Left lung (tissue), 10 donors: ENCODE measurements around the gene FCHSD1. TPM values are rescaled to one million over a fixed set of nuclear protein-coding genes. Genes with fewer than 3 reads are reported as not detected.

Experiments used
- ATAC-seq: fragments of 200-7000 bp; cut with Tn5 transposase; one replicate; pipeline ENCODE4 v1.9.1; 2020; ENCODE audit warnings: moderate library complexity
- DNase-seq, 4 donors: peaks; one replicate each; pipeline ENCODE4 v3.0.0-alpha.2; 2013 to 2020
- H3K27ac ChIP-seq, 2 donors: fragments of 200-600 bp; sonication (generic) in 1 of 2; one replicate each; pipeline versions ENCODE4 v1.5.0 to v1.8.0; 2020 to 2021
- H3K27me3 ChIP-seq, 2 donors: fragments of 200-600 bp; sonication (generic) in 1 of 2; one replicate each; pipeline versions ENCODE4 v1.5.0 to v1.8.0; 2020 to 2021
- H3K36me3 ChIP-seq, 2 donors: fragments of 200-600 bp; sonication (generic) in 1 of 2; one replicate each; pipeline versions ENCODE4 v1.5.0 to v1.8.0; 2020 to 2021
- H3K4me1 ChIP-seq, 2 donors: fragments of 200-600 bp; one replicate each; pipeline ENCODE4 v1.8.0; 2021
- H3K4me3 ChIP-seq, 2 donors: fragments of 200-600 bp; sonication (generic) in 1 of 2; one replicate each; pipeline versions ENCODE4 v1.5.0 to v1.8.0; 2020 to 2021; ENCODE audit warnings: mild to moderate bottlenecking in 1 of 2
- H3K9me3 ChIP-seq, 2 donors: fragments of 200-600 bp; sonication (generic) in 1 of 2; one replicate each; pipeline versions ENCODE4 v1.5.0 to v1.8.0; 2020 to 2021
- intact Hi-C, 2 donors: fragments of 100-400 bp; cut with DNase I; formaldehyde crosslinking; loops; one replicate each; pipeline versions ENCODE4 v1.11.2 to v1.14.2; 2022
- polyA plus RNA-seq, 6 donors: library from polyadenylated mRNA; unstranded; fragments of 120-200 nt; gene quantifications; one replicate each; pipeline ENCODE4 v1.2.1, GENCODE V29; 2013; ENCODE audit not compliant: insufficient read length in 6 of 6
- total RNA-seq, 2 donors: library from RNA; stranded (reverse); fragmentation: NEBNext Ultra II Directional; extraction: Animal tissue kit (Norgen Biotek cat#: 25700); gene quantifications; one replicate each; pipeline ENCODE4 v1.2.1, GENCODE V29; 2021
- TF ChIP-seq, protein P1 (sequence below), 2 donors: fragments of 200-600 bp; sonication (generic) in 1 of 2; IDR thresholded peaks; one replicate each; pipeline versions ENCODE4 v1.5.0 to v1.8.0; 2021; ENCODE audit warnings: antibody characterized with exemption in 2 of 2
- donor health status: DM: no; HTN: yes; CAD: no.
- donor health status: DM: no; HTN: no; CAD: no.

Gene FCHSD1
- total and polyA plus RNA-seq, 8 donors = 17.4 to 29.7 (median 21.3) TPM

DNA sequence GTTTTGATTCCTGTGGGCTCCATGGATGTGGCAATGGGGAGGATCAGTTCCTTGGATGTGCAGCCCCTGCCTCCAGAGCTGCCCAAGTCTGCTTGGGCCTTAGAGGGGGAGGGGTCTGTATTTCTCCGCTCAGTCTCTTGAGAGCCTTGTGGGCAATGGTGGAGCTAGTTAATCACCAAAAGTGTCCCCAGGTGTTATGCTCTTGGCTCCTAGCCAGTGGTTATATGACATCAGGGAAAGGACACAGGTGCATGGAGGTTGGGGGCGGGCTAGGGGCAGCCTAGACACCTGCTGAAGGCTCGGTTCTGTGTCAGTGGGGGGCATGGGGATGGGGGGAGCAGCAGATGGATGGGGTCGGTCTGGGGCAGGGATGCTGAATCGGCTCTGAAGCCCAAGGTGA is 43.3 kb upstream of the FCHSD1 start:
- peaks cover 0 to 7% of the 10 kb centered on the region in 2 donors for H3K27me3 ChIP-seq
- H3K27ac ChIP-seq = no peak overlapping the region
- no peaks in the 10 kb centered on the region for H3K9me3 ChIP-seq
- peaks cover 0 to 20% of the 10 kb centered on the region in 2 donors for H3K4me1 ChIP-seq
- intact Hi-C loops = loop anchor here in 1 of 2 donors (5.0 kb wide), 1 partner anchor 268 kb away; no protein-coding TSS in a partner anchor
- H3K4me3 ChIP-seq = no peak overlapping the region
- DNase-seq (no peak), ATAC-seq (no peak)
- TF ChIP-seq, protein P1, sequence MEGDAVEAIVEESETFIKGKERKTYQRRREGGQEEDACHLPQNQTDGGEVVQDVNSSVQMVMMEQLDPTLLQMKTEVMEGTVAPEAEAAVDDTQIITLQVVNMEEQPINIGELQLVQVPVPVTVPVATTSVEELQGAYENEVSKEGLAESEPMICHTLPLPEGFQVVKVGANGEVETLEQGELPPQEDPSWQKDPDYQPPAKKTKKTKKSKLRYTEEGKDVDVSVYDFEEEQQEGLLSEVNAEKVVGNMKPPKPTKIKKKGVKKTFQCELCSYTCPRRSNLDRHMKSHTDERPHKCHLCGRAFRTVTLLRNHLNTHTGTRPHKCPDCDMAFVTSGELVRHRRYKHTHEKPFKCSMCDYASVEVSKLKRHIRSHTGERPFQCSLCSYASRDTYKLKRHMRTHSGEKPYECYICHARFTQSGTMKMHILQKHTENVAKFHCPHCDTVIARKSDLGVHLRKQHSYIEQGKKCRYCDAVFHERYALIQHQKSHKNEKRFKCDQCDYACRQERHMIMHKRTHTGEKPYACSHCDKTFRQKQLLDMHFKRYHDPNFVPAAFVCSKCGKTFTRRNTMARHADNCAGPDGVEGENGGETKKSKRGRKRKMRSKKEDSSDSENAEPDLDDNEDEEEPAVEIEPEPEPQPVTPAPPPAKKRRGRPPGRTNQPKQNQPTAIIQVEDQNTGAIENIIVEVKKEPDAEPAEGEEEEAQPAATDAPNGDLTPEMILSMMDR (IDR thresholded peaks at IDR 0.05) = no peak
- no peaks in the 10 kb centered on the region for H3K36me3 ChIP-seq

DNA sequence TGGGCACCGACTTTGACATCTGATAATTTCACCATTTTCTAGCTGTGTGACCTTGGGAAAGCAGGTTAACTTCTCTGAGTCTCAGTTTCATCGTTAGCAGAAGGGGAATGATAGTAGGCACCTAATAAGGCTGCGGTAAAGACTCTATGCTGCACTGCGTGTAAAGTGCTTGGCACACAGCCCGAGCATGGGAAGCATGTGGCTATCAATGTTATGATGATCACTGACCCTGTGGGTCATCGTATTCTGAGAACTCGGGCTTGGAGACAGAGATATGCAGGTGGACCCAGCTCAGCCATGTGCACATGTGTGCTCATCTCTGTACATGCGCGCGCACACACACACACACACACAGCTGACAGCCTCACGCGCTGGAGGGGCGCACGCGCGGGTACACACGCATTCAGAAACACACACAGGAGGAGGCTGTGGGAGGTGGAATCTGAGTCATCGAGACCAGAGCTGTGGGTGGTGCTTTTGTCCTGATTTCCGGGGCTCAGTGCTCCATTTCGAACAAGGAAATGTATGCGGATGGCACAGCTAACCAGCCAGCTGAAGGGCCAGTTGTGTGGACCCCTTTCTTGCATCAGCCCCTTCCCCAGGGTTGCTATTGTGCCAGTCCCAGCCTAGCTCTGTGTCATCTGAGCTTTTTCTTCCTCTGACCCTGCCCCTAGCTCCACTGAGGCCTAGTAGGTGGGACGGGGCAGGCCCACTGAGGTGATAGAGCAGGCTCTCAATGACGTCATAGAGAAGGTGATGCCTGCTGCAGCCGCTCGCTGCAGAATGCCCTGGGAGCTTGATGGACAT is 41.9 kb upstream of the FCHSD1 start:
- H3K36me3 ChIP-seq = no peaks in the 10 kb centered on the region
- intact Hi-C loops = loop anchor here in 1 of 2 donors (5.0 kb wide), 1 partner anchor 269 kb away; no protein-coding TSS in a partner anchor
- no peak for ATAC-seq
- H3K27ac ChIP-seq = no peak overlapping the region
- no peaks in the 10 kb centered on the region for H3K27me3 ChIP-seq
- no peaks in the 10 kb centered on the region for H3K9me3 ChIP-seq
- H3K4me3 ChIP-seq = no peak overlapping the region
- TF ChIP-seq, protein P1 (IDR thresholded peaks at IDR 0.05) = no peak
- no peak for DNase-seq
- peaks cover 0 to 20% of the 10 kb centered on the region in 2 donors for H3K4me1 ChIP-seq

DNA sequence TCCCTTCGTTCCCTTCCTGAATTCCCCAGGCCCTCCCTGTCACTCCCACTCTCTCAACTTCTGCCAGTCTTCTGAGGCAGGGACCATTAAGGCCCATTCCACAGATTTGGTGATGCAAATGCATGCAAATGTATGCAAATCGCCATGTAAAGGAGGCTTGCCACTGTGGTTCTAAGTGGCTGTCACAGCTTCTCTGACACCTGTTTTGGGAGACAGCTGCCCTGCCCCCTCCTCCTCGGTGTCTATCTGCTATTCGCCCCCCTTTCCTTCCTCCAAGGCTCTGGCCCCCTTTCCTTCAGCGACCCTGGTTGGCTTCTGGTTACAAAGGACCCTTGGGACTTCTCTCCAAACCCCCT is 41.3 kb upstream of the FCHSD1 start:
- Histone ChIP-seq H3K4me1 (peaks cover 0 to 20% of the 10 kb centered on the region in 2 donors), H3K27me3 (no peaks in the 10 kb centered on the region), H3K36me3 (no peaks in the 10 kb centered on the region), H3K27ac (no peak overlapping the region), H3K9me3 (no peaks in the 10 kb centered on the region), H3K4me3 (peak overlapping the region in 1 of 2 donors; percentile 4)
- intact Hi-C loops = loop anchor here in 1 of 2 donors (5.0 kb wide), 1 partner anchor 270 kb away; no protein-coding TSS in a partner anchor
- ATAC-seq (no peak), DNase-seq (no peak)
- TF ChIP-seq, protein P1 (IDR thresholded peaks at IDR 0.05) = no peak

DNA sequence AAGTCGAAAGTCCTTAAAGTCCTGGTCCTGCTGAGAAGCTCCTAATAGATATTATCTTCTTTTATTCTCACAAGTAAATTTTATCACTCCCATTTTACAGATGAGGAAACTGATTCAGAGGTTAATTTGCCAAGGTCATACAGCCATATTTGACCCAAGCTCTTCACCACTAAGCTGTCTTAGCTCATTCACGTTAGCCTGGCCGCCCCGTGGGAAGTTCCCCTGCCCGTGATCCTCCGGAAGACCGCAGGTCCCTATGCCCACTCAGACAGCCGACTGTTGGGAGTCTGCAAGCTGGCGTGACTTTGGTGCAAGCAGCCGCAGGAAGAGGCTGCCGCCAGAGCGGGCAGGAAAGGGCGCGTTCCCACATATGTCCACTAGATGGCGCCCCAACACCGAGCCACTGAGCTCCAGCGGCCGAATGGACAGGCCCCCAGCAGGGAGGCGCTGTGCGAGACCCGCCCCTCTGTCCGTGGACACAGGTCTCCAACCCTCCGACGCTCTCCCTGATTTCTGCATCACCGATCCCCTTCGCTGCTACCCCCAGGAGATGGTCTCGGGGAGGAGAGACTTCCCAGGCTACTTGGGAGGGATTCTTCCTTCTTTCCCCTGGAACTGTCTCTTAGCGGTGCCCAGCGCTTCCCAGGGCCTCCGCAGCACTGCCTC is 40.8 kb upstream of the FCHSD1 start:
- peaks cover 0 to 20% of the 10 kb centered on the region in 2 donors for H3K4me1 ChIP-seq
- intact Hi-C loops = loop anchor here in 1 of 2 donors (5.0 kb wide), 1 partner anchor 270 kb away; no protein-coding TSS in a partner anchor
- peak overlapping the region in 1 of 2 donors; percentile 4 for H3K4me3 ChIP-seq
- DNase-seq = peak; percentile 77 to 96 (median 86)
- no peaks in the 10 kb centered on the region for H3K9me3 ChIP-seq
- no peaks in the 10 kb centered on the region for H3K36me3 ChIP-seq
- H3K27ac ChIP-seq = no peak overlapping the region
- no peaks in the 10 kb centered on the region for H3K27me3 ChIP-seq
- ATAC-seq = peak; percentile 99
- TF ChIP-seq, protein P1 (IDR thresholded peaks at IDR 0.05) = peak; percentile 98 to 100
